Stimulated activated CD4-positive, alpha-beta T cell treated with anti-CD3 and anti-CD28 coated beads, Interleukin-1b, Interleukin-23, amount 100 ng/mL, for 24 hours (primary cell): ENCODE results near the gene TIMM29.

Experiments
- DNase-seq, 4 experiments: peaks; one replicate each; pipeline ENCODE4 v3.0.0-alpha.2; 2020; ENCODE audit warnings: low read depth in 4 of 4, low spot score in 1 of 4

The TIMM29 gene

DNA sequence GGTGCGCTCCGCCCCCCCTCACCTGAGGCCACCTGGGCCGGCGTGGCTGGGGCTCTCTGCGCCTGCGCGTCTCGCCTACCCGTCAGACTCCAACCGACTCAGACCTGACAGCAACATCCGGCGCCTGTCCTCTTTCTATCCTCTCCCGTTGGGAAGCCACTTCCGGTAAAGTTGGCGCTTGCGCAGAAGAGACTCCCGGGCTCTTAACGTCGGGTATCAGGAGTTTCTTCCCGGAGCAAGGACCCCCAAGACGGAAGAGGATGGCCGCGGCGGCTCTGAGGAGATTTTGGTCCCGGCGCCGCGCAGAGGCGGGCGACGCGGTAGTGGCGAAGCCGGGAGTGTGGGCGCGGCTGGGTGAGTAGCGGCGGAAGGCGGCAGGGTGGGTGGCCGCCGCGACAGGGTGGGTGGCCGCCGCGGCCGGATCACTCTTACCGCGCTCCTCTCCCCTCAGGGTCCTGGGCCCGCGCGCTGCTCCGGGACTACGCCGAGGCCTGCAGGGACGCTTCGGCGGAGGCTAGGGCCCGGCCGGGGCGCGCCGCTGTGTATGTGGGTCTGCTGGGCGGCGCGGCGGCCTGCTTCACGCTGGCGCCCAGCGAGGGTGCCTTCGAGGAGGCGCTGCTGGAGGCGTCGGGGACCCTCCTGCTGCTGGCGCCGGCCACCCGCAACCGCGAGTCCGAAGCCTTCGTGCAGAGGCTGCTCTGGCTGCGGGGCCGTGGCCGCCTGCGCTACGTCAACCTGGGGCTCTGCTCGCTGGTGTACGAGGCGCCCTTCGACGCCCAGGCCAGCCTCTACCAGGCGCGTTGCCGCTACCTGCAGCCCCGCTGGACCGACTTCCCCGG lies at the start of gene TIMM29, which contains the start of gene YIPF2:
Gene TIMM29 (plus strand): TSS at position 249 of the 839 bp plus-strand sequence. CDS start 12 bp downstream, at position 261.
Gene YIPF2 (minus strand): TSS at position 77 of the 839 bp plus-strand sequence. CDS start 229 bp downstream, outside the sequence.
- DNase-seq = peak; percentile 86 to 94 (median 93)

DNA sequence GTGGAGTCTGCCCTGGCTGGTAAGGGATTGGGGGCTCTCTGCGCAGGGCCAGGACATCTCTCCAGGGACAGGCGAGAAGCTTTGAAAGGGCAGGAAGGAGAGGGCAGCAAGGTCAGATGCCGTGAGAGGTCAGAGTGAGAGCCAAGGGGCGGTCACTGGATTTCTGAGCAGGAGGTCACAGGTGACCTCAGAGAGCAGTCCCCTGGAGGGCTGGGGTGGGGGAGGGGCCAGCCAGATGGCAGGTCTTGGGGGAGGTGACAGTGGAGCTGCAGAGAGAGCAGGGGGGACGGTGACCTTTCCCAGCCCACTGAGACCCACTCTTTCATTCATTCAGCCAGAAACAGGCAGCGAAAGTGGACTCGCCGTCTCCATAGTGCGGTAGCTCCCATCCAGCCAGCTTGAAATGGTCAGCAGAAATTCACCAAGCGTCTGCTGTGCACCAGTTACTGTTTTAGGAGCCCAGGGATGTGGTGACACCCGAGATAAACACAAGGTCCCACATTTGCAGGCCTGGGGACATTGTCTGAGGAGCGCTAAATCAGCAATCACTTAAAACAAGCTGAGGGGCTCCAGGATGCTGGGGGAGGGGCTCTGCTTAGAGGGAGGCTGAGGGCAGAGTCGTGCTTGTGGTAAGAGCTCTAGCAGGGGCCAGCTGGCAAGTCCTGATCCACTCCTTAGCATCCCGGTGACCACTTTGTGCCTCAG lies 47.1 kb upstream of the TIMM29 start:
- DNase-seq = no peak

DNA sequence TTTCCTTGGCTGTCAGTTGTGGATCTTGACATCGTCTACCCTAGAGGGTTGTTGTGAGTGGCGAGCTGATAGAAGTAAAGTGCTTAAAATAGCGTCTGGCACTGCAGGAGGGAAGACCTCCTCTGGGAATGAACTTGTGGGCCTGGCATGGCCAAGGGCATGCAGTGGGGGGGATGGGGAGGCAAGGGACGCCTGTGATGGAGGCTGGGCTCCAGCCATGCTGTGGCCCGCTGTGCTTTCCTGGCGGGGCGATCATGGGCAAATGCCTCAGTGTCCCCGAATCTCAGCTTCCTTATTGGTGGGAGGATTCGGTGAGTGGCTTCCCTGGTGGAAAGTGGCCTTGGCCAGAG lies 46.5 kb upstream of the TIMM29 start:
- DNase-seq = no peak

DNA sequence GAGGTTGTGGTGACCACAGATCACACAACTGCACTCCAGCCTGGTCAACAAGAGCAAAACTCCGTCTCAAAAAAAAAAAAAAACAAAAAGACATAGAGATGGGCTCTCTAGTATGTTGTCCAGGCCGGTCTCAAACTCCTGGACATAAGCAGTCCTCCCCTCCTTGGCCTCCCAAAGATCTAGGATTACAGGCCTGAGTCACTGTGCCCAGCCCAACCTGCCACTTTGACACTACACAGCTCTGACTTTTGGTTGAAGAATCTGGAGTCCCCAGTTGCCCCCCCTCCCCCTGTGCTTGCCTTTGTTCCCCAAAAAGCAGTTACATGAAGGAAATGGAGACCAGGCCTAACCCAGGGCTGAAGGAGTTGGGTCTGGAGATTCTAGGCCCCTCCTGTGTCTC lies 44.3 kb upstream of the TIMM29 start:
- no peak for DNase-seq

DNA sequence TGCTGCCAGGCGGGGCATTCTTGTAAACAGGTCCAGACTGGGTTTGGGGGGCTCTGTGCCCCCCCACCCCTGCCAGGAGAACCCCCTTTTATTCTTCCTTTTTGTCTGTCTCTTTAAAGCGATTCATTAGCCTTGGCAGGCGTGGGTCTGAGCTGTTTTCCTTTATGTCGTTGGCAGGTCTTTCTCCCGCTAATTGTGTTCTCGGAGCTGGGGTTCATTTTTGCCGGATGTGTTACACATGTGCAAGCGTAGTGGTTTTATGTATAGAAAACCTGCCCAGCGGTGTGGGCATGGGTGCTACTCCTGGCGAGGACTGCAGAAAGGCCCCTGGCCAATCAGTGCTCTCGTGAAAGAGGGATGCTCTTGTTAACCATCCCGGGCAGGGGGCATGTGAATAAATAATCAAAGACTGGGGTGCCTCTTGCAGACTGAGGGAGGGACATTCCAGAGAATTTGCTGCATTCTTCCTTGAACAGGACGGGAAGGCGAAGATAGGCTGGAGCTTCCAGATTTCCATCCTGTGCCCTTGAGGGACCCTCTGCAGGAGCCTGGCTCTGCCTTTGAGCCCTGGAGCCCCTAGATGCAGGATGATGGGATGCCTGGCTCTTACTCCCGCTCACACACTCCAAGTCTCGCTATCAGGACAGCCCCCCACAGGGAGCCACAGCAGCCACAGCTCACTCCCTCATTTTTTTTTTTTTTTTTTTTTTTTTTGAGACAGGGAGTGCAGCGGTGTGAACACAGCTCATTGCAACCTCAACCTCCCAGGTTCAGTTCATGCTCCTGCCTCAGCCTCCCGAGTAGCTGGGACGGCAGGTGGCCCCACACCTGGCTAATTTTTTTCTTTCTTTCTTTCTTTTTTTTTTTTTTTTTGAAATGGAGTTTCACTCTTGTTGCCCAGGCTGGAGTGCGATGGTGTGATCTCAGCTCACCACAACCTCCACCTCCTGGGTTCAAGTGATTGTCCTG lies 43.1 kb upstream of the TIMM29 start:
- DNase-seq = no peak

DNA sequence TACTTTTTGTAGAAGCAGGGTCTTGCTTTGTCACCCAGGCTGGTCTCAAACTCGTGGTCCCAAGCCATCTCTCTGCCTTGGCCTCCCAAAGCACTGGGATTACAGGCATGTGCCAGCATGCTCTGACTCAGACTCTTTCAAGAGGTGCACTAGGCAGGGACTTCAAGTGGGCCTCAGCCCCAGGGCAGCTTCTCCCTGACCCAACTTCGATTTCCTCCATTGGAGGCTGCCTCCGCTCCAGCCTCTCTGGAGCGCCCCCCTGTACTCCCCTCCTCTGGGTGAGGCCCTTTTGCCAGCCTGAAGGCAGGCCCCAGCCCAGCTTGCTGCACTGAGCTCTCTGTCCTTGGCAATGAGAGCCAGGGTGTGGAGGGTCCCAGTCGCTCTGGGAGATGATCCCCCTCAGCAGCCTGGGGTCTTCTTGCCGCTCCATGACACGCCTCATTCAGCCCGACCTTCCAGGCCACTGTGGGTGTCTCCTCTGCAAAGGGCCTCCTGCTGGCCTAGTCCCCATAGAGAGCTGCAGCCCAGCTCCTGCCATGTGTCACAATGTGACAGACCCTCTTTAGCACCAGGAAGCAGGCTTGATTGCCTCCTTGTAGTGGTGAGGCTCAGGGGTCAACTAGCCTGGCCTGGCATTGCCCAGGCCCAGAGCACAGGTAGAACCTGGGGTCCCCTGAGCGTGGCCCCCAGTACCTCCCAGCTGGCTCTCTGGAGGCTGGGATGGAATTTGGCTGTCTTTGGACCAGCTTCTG lies 40.8 kb upstream of the TIMM29 start:
- no peak for DNase-seq

DNA sequence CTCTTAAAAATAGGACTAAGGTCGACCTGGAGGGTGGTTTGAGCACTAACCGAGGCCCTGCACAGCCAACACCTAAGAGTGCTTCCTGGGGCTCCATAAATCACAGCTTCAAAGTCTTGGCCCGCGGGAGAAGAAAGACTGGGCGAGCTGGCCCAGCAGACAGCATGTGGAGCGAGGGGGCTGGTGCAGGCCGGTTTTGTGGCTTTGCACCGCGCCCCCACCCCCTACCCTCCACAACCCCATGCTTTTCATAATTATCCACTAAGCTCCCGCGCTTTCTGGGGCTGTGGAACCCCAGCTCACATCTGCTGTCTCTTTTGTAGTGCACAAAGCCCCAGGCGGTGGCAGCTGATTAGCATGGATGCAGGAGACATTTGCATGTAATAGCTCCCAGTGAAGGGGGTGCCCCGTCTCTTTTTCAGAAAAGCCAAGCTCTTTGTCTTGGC lies 40.2 kb upstream of the TIMM29 start:
- DNase-seq = no peak

DNA sequence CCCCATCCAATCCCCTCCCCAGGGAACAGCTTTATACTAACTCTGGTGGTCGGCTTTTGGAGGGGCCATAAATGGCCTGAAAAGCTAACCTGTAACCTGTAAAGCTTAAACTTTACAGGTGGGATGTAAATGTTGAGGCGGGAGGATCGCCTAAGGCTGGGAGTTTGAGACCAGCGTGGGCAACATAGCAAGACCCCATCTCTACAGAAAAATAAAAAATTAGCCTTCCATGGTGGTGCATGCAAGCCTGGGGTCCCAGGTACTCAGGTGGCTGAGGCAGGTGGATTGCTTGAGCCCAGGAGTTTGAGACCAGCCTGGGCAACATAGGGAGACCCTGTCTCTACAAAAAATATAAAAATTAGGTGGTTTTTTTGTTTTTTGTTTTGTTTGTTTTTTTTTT lies 38.7 kb upstream of the TIMM29 start:
- DNase-seq = no peak

DNA sequence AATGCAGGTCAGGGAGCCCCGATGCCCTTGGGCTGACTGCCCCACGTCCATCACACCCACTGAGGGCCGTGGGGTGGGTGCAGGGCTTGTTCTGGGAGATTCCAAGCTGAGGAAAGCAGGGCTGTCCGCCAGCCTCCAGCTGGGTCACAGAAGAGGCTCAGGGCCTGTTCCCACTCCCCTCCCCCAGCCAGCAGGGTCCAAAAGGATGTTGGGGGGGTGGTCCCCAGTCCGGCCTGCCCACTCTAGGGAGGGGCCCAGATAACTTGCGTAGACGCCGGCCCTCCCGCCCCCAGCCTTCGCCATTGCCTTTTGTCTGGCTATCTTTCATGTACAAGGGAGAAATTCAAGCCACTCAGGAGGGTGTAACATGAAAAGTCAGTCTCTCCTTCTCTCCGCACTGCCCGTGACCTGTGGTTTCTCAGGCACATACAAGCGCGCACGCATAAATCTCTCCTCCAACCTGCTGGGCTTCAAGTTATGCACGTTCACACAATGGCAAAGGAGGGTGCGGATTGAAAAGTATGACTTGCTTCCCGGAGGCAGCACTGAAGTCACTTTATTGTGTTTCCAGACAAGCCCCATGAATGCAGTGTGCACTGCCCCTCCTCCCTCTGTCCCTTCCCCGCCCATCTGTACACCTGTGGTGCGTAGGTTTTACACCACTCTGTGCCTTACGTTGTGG lies 37.1 kb upstream of the TIMM29 start:
- DNase-seq = no peak

DNA sequence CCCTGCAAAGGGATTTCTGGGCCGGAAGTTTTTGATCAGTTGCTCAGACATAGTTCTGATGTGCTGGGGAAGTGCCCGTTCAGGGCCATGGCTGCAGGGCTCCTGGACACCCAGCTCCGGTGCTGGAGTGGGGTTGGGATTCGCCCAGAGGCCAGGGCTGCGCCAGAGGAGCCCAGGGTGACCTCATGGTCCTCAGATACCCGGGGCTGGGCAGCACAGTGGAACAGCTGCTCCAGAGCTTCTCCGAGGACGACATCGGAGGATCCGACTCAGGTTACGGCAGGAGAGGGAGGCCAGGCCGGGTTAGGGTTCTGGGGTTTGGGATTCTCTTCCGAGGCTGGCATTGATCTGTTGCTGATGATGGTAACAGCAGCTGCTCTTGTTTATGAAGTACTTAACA lies 36.4 kb upstream of the TIMM29 start:
- DNase-seq = no peak

DNA sequence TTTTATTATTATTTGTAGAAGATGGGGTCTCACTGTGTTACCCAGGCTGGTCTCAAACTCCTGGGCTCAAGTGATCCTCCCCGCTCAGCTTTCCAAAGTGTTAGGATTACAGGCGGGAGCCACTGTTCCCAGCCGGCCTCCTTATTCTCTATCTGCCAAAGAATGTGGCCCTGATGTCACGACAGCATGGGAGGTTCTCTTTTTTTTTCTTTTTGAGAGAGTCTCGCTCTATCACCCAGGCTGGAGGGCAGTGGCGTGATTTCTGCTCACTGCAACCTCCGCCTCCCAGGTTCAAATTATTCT lies 33.7 kb upstream of the TIMM29 start:
- DNase-seq = no peak

DNA sequence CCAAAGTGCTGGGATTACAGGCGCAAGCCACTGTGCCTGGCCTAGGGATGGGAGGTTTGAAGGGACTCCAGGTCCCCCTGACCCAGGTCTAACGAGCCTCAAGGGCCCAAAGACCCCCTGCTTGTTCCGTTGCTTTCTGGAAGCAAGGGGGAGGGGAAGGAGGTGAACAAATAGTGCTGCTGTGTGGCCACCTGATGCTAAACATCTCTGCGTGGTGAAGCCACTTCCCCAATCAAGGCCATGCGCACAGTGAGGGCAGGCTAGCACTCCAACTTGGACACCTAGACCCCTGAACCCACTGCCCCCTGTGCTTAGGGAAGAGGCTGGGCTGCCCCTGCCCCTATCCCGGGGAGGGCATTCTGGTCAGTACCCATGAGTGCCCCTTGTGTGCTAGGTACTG lies 33.2 kb upstream of the TIMM29 start:
- no peak for DNase-seq

DNA sequence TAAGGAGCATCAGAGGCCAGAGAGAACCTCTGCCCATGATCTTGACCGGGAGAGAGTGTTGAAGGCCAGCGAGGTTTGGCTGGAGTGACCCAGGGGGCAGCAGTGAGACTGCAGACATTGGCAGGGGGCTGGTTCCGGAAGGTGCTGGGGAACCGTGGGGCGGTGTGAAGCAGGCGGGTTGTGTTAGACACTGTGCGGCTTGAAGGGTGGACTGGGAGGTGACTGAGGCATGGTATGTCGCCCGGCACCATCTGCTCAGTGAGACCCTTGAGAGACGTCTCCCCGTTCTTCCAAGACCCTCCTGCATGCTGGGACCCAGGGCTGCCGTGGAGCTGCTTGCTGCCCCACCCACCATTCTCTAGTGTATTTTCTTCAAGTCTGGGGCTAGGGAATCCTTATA lies 32.7 kb upstream of the TIMM29 start:
- DNase-seq = no peak

DNA sequence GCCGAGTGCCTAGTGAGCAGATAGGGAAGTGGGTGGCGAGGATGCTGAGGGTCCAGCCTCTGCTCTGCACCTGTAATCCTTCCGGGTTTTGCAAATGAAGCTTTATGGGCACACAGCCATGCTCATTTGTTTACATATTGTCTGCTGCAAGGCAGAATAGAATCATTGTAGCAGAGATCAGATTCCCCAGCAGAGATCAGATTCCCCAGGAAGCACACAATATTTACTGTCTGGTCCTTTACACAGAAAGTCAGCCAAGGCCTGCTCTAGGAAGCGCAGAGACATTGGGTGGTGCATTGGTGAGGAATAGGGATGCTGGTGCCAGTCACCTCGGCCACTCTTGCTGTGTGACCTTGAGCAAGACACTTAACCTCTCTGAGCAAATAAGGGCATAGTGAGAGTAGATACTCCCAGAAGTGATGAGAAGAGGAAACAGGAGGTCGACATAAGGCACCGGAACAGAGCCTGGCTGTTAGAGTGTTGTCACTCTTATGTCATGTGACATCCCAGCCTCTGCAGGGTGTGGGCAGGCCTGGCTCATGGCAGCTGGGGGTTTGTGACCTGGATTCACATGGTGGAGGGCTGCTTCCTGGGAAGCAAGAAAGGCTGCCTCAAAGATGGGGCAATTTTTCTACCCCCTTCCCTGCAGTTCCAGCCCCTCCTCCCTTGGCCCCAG lies 31.6 kb upstream of the TIMM29 start:
- DNase-seq = no peak

DNA sequence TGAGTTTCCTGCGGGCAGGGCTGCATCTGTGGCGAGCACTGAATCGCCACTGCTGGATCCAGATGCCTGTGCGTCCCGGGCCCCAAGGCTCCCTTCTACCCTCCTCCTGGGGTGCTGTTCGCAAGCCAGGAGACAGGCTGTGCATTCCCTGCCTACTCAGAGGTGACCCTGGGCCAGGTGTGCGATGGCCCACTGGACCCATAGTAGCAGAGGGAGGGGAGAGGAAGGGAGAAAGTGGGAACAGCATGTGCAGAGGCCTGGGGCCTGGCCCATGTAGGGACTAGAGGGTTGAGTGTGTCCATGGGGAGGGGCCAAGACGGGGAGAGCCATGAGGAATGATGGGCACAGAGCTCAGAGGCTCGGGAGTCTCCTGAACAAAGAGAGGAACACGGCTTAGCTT lies 30.0 kb upstream of the TIMM29 start:
- no peak for DNase-seq

DNA sequence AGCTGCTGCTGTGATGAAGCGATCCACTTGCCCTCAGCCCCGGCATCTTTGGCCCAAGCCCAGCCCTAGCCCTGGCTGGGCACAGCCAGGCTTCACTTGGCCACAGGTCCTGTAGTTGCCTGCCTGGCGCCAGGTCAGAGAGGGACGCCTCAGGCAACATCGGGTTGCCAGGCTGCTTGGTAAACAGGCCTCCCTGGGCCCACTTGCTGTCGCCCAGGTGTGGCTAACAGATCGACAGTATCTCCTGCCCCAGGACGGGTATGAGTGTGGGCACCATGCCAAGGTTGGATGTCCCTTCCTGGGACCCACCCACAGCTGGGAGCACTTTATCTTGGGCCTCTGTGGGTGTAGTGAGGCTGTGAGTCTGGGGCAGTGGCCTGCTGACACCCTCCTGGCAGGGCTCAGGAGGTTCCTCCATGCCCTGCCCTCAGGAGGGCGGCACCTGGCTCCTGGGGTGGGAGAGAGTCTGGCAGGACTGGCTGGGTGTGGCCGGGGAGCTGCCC lies 29.4 kb upstream of the TIMM29 start:
- DNase-seq = no peak

DNA sequence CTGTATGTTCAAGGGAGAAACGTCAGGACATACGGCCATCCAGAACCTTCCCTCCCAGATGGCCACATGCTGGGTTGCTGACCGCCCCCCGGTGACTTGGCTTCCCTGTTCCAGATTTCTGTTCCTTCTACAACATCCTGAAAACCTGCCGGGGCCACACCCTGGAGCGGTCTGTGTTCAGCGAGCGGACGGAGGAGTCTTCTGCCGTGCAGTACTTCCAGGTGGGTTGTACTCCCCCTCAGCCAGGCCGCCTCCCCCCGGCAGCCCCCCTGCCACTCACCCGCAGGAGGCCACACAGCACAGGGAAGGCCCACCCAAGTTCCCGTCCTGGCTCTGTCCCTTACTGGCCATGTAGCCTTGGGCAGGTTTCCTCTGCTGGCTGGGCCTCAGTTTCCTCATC lies 20.7 kb upstream of the TIMM29 start:
- no peak for DNase-seq

DNA sequence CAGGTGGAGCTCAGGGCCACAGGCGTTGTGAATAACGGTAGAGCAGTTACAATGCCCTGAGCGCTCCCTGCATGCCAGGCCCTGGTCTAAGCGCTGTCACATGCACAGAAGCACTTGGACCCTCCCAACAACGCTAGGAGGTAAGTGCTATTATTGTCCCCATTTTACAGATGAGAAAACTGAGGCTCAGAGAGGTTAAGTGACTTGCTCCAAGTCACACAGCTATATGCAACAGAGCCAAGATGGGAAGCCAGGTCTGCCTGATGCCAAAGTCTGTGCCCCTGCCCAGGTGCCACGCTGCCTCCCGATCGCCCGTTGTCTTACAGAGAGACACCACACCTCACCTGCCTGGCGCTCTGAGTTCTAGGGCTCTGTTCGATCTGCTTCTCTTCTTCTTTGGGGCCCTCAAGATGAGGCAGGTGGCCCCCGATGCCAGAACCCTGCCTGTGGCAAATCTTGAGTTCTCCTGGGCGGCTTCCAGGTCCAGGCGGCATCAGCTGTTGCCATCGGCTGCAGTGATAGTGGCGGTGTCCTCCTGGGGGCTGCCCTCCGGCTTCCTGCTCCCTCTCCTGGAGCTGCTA lies 20.1 kb upstream of the TIMM29 start:
- no peak for DNase-seq
